Spleen (tissue), 11 donors: ENCODE results near the gene TCERG1. TPM values are rescaled to one million over a fixed set of nuclear protein-coding genes. Genes with fewer than 3 reads are reported as not detected.

Experiments
- DNase-seq: peaks from one replicate; pipeline ENCODE4 v3.0.0-alpha.2; 2020
- H3K27ac ChIP-seq, 8 donors: fragments of 200-600 bp; sonication (generic) in 7 of 8; 1 replicate in 4 of 8; 2 replicates in 4 of 8; pipeline versions ENCODE4 v1.5.0 to v1.8.0; 2016 to 2021; ENCODE audit warnings: inconsistent platforms in 4 of 8, mild to moderate bottlenecking in 4 of 8, moderate library complexity in 1 of 8
- H3K27me3 ChIP-seq, 7 donors: fragments of 200-600 bp; sonication (generic) in 6 of 7; replicated peaks in 1 of 7; 1 replicate in 4 of 7; 2 replicates in 3 of 7; pipeline versions ENCODE4 v1.5.0 to v1.8.0; 2016 to 2021; ENCODE audit warnings: inconsistent platforms in 3 of 7, mild to moderate bottlenecking in 1 of 7
- H3K36me3 ChIP-seq, 6 donors: fragments of 200-600 bp; sonication (generic) in 5 of 6; 1 replicate in 4 of 6; 2 replicates in 2 of 6; pipeline versions ENCODE4 v1.5.0 to v1.8.0; 2016 to 2021; ENCODE audit warnings: inconsistent platforms in 2 of 6
- H3K4me1 ChIP-seq, 6 donors: fragments of 200-600 bp; sonication (generic) in 5 of 6; 1 replicate in 3 of 6; 2 replicates in 3 of 6; pipeline versions ENCODE4 v1.5.0 to v1.8.0; 2016 to 2021; ENCODE audit warnings: inconsistent platforms in 3 of 6
- H3K4me3 ChIP-seq, 8 donors: fragments of 200-600 bp; sonication (generic) in 7 of 8; 1 replicate in 4 of 8; 2 replicates in 4 of 8; pipeline versions ENCODE4 v1.5.0 to v1.8.0; 2016 to 2021; ENCODE audit warnings: inconsistent platforms in 4 of 8, mild to moderate bottlenecking in 4 of 8, moderate library complexity in 2 of 8
- H3K9me3 ChIP-seq, 8 donors: fragments of 200-600 bp; sonication (generic) in 7 of 8; 1 replicate in 4 of 8; 2 replicates in 4 of 8; pipeline versions ENCODE4 v1.5.0 to v1.8.0; 2016 to 2021; ENCODE audit warnings: inconsistent platforms in 4 of 8
- POLR2A ChIP-seq, 3 donors: fragments of 450-650 bp; IDR thresholded peaks; one replicate each; pipeline ENCODE4 v1.5.1; 2017; ENCODE audit warnings: antibody characterized with exemption in 3 of 3, mild to moderate bottlenecking in 1 of 3
- POLR2AphosphoS5 ChIP-seq, 3 donors: sonication (generic); formaldehyde crosslinking; IDR thresholded peaks; one replicate each; pipeline ENCODE4 v1.5.1; 2017; ENCODE audit warnings: antibody characterized with exemption in 3 of 3
- WGBS, 5 donors: extraction: QIAGEN DNeasy Blood & Tissue Kit in 3 of 5; methylation state at CpG; one replicate each; pipeline versions ENCODE4 v1.1.5 to v1.1.7; 2013 to 2018; 5-methylcytosine and 5-hydroxymethylcytosine counted together
- intact Hi-C: fragments of 100-400 bp; cut with DNase I; formaldehyde crosslinking; loops from one replicate; pipeline ENCODE4 v1.15.0; 2023; ENCODE audit warnings: low total_unique reads
- polyA plus RNA-seq, 3 donors: library from polyadenylated mRNA; stranded (reverse); fragments of 200-250 nt; gene quantifications; one replicate each; pipeline ENCODE4 v1.2.1, GENCODE V29; 2013
- total RNA-seq, 7 donors: library from RNA; depleted of rRNA in 3 of 7; stranded (reverse); fragments of >200 nt in 3 of 7; fragmentation: NEBNext Ultra II Directional in 4 of 7; extraction: Animal tissue kit (Norgen Biotek cat#: 25700) in 4 of 7; gene quantifications; one replicate each; pipeline versions ENCODE4 v1.1.0 to v1.2.1, GENCODE V29; 2016 to 2021
- TF ChIP-seq, protein P1 (sequence below), 11 experiments: fragments of 200-600 bp in 7 of 11; fragments of 450-650 bp in 4 of 11; sonication (generic) in 4 of 11; IDR thresholded peaks in 8 of 11; conservative IDR thresholded peaks in 3 of 11; 1 replicate in 7 of 11; 2 replicates in 4 of 11; pipeline versions ENCODE4 v1.4.0 to v1.8.0; 2016 to 2021; ENCODE audit warnings: antibody characterized with exemption in 11 of 11, inconsistent platforms in 4 of 11, mild to moderate bottlenecking in 1 of 11
- donor health status: healthy with polysubstance abuse.
- donor health status: DM: no; HTN: no; CAD: no; lungs with moderate emphysema.
- donor health status: DM: no; HTN: no; CAD: no.
- donor health status: Bipolar disorder and iron deficiency.
- donor health status: healthy.
- donor health status: DM: no; HTN: no; CAD: no.
- donor health status: DM: yes; HTN: yes; CAD: no.

TCERG1 gene
- total and polyA plus RNA-seq, 10 donors: 43.7 to 117 (median 75.4) TPM

DNA sequence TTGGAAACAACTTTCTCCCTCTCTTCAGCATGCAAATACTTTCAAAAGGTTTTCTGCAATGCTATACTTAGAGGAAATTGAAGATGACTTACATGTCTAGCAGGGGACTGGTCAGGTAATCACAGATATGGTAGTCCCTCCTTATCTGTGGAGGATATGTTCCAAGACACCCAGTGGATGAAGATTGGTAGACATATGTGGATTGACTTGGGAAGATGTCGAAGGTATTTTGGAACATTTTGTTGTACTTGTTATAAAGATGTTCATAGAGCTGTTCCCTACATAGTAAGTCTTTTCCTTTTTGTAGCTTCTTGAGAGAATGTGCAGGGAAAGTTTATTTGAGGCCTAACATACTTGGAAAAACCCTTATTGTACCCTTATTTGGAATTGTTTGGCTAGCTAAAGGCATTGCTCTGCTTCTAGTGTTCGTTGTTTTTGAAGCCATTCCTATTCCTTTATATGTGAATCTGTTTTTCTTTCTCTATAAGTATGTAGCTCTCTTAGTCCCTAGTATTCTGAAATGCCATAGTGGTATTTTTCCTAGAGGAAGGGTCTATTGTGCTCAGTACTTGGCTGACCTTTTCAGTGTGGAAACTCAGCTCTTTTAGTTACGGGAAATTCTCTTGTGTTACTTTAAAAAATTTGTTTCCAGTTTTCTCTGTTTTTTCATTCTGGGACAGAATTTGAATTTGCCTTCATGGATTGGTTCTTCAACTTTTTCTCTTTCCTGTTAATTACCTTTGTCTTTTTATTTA lies 43.1 kb downstream of the TCERG1 start:
- no peak overlapping the region for H3K27ac ChIP-seq

DNA sequence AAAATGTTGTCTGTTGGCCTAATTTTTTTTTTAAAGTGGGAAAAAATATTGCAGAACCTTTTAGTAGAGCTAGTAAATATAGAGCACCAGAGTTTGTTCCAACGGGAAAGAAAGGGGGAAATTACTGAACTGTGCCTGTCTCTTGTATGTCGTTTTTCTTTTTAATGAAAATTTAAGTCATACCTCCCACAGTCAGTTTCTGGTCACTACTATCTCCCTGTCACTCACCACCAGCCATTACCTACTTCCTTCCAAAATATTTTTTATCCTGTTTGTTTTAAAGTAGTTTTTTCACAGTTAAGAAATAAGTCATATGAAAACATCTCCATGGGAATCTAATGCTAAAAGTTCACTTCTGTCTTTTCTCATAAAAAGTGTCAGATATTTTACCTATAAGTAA lies 47.5 kb downstream of the TCERG1 start:
- WGBS, 5 donors: 52 to 86% (median 62%) methylated on average over 2 of the region's 2 CpGs
- no peak overlapping the region for H3K4me3 ChIP-seq
- H3K27me3 ChIP-seq: no peaks in the 10 kb centered on the region
- H3K36me3 ChIP-seq: peaks cover 3 to 93% (median 17%) of the 10 kb centered on the region in 6 donors
- no peak for TF ChIP-seq POLR2AphosphoS5 (IDR thresholded peaks at IDR 0.05)
- no peaks in the 10 kb centered on the region for H3K4me1 ChIP-seq
- no peak overlapping the region for H3K27ac ChIP-seq
- no peaks in the 10 kb centered on the region for H3K9me3 ChIP-seq
- intact Hi-C loops: no loop called here
- DNase-seq: no peak

More for the DNA sequence above, 43.1 kb downstream of the TCERG1 start:
- Histone ChIP-seq H3K4me1 (no peaks in the 10 kb centered on the region), H3K4me3 (no peak overlapping the region), H3K36me3 (peaks cover 3 to 85% (median 24%) of the 10 kb centered on the region in 6 donors), H3K27me3 (no peaks in the 10 kb centered on the region), H3K9me3 (no peaks in the 10 kb centered on the region)
- 61 to 97% (median 93%) methylated on average over 3 of the region's 3 CpGs for WGBS, 5 donors
- no peak for TF ChIP-seq POLR2AphosphoS5 (IDR thresholded peaks at IDR 0.05)
- TF ChIP-seq POLR2A (IDR thresholded peaks at IDR 0.05): no peak
- TF ChIP-seq, protein P1, sequence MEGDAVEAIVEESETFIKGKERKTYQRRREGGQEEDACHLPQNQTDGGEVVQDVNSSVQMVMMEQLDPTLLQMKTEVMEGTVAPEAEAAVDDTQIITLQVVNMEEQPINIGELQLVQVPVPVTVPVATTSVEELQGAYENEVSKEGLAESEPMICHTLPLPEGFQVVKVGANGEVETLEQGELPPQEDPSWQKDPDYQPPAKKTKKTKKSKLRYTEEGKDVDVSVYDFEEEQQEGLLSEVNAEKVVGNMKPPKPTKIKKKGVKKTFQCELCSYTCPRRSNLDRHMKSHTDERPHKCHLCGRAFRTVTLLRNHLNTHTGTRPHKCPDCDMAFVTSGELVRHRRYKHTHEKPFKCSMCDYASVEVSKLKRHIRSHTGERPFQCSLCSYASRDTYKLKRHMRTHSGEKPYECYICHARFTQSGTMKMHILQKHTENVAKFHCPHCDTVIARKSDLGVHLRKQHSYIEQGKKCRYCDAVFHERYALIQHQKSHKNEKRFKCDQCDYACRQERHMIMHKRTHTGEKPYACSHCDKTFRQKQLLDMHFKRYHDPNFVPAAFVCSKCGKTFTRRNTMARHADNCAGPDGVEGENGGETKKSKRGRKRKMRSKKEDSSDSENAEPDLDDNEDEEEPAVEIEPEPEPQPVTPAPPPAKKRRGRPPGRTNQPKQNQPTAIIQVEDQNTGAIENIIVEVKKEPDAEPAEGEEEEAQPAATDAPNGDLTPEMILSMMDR (IDR thresholded peaks at IDR 0.05 in 8 of 11, conservative IDR thresholded peaks at IDR 0.05 in 3 of 11): no peak
- intact Hi-C loops: no loop called here
- no peak for DNase-seq

DNA sequence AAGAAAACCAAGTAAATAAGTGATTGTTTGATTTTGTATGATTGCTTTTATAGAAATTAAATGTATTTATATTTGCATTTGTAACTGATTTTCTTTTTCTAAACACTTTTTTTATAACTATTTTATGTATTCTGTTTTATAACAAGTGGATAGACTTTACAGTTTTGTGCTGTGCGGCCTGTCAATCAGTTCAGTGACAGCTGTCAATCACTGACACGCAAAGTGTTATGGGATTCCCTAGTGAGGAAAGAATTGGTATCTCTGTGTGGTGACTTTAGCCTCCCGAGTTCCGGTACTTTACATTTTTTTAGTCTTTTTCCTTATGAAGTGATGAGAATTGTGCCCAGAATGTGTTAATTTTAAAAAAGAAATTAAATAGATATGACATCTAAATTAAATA lies 52.5 kb downstream of the TCERG1 start:
- 97 to 98% (median 97%) methylated on average over 4 of the region's 4 CpGs for WGBS, 5 donors

DNA sequence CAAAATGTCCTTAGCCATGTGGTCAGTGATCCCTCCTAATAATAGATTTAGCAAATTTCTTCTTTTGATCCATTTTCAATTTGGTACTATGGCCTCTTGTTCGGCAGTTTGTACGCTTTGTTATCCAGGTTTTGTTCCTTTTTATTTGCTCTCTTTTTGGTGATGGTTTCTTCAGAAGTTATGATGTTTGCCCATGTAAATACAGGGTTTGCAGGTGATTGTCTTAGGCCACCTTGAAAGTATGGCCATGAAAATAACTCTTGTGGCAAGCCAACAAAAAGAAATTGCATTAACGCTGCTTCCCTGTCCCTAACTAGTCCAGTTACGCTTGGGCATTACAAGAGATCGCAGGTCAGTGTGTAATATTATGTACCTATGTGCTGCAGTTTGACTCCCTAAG lies 60.3 kb downstream of the TCERG1 start:
- peaks cover 0 to 98% (median 89%) of the 10 kb centered on the region in 6 donors for H3K36me3 ChIP-seq
- intact Hi-C loops: no loop called here
- WGBS, 5 donors: 96 to 99% (median 97%) methylated on average over 5 of the region's 5 CpGs
- H3K27me3 ChIP-seq: no peaks in the 10 kb centered on the region
- TF ChIP-seq POLR2A (IDR thresholded peaks at IDR 0.05) (no peak), POLR2AphosphoS5 (IDR thresholded peaks at IDR 0.05) (no peak)
- TF ChIP-seq, protein P1 (IDR thresholded peaks at IDR 0.05 in 8 of 11, conservative IDR thresholded peaks at IDR 0.05 in 3 of 11): no peak
- DNase-seq: no peak
- H3K4me1 ChIP-seq: no peaks in the 10 kb centered on the region
- H3K27ac ChIP-seq: no peak overlapping the region
- H3K9me3 ChIP-seq: no peaks in the 10 kb centered on the region
- H3K4me3 ChIP-seq: no peak overlapping the region

More for the DNA sequence above, 52.5 kb downstream of the TCERG1 start:
- Histone ChIP-seq H3K27me3 (no peaks in the 10 kb centered on the region), H3K4me1 (no peaks in the 10 kb centered on the region), H3K36me3 (peaks cover 0 to 96% (median 34%) of the 10 kb centered on the region in 6 donors), H3K27ac (no peak overlapping the region), H3K4me3 (no peak overlapping the region), H3K9me3 (no peaks in the 10 kb centered on the region)
- TF ChIP-seq POLR2A (IDR thresholded peaks at IDR 0.05): no peak
- TF ChIP-seq, protein P1 (IDR thresholded peaks at IDR 0.05 in 8 of 11, conservative IDR thresholded peaks at IDR 0.05 in 3 of 11): no peak
- no peak for TF ChIP-seq POLR2AphosphoS5 (IDR thresholded peaks at IDR 0.05)
- intact Hi-C loops: no loop called here
- DNase-seq: no peak
